ENCODE measurements around the gene MELTF.
"Not testable (repeated sequence)": the region's sequence is repeated elsewhere in the genome, so short reads cannot be mapped to it uniquely, and the experiment has no call there.

MELTF gene

GRCh38 chr3:197042539-197042938 lies 12.9 kb upstream of the MELTF start:
- H3K27ac ChIP-seq, result no peak overlapping the region
- TF ChIP-seq, protein P1, sequence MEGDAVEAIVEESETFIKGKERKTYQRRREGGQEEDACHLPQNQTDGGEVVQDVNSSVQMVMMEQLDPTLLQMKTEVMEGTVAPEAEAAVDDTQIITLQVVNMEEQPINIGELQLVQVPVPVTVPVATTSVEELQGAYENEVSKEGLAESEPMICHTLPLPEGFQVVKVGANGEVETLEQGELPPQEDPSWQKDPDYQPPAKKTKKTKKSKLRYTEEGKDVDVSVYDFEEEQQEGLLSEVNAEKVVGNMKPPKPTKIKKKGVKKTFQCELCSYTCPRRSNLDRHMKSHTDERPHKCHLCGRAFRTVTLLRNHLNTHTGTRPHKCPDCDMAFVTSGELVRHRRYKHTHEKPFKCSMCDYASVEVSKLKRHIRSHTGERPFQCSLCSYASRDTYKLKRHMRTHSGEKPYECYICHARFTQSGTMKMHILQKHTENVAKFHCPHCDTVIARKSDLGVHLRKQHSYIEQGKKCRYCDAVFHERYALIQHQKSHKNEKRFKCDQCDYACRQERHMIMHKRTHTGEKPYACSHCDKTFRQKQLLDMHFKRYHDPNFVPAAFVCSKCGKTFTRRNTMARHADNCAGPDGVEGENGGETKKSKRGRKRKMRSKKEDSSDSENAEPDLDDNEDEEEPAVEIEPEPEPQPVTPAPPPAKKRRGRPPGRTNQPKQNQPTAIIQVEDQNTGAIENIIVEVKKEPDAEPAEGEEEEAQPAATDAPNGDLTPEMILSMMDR (IDR thresholded peaks at IDR 0.05), result no peak
- no peak for DNase-seq (ENCODE audit: low spot score)
- H3K4me3 ChIP-seq, result no peak overlapping the region

DNA sequence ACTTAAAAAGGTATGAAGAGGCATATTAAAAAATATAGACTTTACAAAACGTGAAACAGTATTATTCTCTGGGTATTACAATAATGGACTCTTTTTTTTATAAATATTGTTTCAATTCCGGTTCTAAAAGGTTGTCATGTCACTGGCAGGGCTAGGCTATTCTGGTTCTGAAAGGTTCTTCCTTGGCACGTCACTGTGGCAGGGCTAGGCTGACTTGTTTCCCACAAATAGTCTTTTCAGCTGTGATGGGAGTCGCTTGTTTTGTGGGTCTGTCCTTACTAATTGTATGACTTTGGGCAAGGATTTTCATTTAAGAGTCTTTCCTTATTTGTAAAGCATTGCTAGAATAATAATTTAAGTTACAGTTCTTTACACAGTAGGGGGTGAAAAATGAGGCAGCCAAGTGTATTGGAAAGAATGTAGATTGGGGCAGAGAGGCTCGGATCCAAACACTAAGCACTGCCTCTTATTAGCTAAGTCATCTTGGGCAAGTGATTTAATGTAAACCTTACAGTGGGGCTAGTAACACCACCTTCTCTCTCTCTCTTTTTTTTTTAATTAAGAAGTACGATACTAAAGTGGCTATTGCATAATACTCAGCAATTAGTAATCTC lies 12.4 kb upstream of the MELTF start:
- TF ChIP-seq, protein P1 (IDR thresholded peaks at IDR 0.05), result no peak
- no peak overlapping the region for H3K27ac ChIP-seq
- H3K4me3 ChIP-seq, result no peak overlapping the region
- no peak for DNase-seq (ENCODE audit: low spot score)

DNA sequence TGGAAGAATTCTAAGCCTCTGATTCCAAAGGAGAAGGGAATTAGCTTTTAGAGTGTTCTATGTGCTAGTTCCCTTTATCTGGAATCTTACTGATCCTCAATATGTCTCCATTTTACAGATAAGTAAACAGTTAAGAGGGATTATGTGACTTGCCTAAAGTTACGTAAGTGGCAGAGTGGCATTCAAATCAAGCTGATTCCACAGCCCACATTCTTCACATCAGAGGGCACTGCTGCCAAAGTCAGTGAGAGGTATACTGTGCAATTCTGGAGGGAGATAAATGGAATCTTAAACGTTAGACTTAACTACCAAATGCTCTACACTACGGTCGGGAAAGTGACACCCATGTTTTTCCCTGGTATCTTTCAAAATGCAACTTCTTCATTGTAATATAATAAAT lies 11.0 kb upstream of the MELTF start:
- TF ChIP-seq, protein P1 (IDR thresholded peaks at IDR 0.05), result no peak
- Histone ChIP-seq H3K4me3 (no peak overlapping the region), H3K27ac (no peak overlapping the region)
- DNase-seq (ENCODE audit: low spot score), result no peak

DNA sequence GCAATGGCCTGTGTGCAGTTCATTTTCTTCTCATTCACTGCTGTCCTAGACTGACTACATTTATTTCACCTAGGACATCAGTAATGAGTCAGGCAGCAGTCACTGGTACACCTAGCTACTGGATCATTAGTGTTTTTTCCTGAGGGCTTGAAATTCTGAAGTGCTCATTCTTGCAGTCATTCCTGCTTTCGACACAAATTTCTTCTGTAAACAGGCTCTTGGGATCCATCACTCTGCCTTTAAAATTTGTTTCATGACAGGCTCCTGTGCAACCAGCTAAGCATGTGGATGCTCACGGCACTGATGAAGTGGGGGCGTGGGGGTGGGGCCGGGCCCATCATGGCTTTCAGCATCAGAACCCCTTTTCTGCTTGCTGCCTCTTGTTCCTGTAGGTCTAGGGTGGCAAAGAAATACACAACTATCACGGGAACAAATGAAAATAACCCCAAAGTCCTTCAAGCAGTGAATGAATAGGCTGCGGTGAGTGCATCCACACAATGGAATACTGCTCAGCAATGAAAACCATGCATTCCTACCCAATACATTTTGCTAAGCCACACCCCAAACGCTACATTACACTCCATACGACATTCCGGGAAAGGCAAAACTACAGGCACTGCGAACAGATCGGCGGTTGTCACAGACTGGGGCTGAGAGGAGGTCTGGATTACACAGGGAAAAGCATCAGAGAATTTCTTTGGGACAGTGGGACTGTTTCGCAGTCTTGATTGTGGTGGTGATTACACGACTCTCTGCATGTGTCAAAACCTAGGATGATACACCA lies 9.3 kb upstream of the MELTF start:
- DNase-seq (ENCODE audit: low spot score), result no peak
- Histone ChIP-seq H3K4me3 (no peak overlapping the region), H3K27ac (no peak overlapping the region)
- TF ChIP-seq, protein P1 (IDR thresholded peaks at IDR 0.05), result no peak

DNA sequence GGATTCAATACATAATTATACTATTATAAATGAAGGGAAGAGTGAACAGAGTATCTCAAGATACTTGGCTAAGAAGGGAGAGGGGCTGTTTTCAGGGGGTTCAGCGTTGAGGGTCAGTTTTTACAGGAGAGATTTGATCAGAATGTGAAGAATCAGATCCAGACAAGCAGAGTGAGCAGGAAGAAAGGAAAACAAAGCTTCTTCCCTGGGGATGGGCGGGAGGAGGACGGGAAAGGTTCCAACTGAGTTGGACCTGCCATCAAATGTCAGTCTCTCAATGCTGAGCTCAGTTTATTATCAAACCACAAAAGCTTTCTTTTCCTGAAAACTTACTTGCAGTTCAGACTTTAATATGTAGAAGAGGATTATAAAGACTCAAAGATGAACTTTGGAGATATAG lies 6.0 kb upstream of the MELTF start:
- Histone ChIP-seq H3K27ac (no peak overlapping the region), H3K4me3 (no peak overlapping the region)
- TF ChIP-seq, protein P1 (IDR thresholded peaks at IDR 0.05), result no peak
- no peak for DNase-seq (ENCODE audit: low spot score)

GRCh38 chr3:197034778-197035177 lies 5.2 kb upstream of the MELTF start:
- H3K27ac ChIP-seq; H3K4me3 ChIP-seq; DNase-seq (ENCODE audit: low spot score): not testable (repeated sequence)

- H3K4me3 ChIP-seq; DNase-seq (ENCODE audit: low spot score); H3K27ac ChIP-seq: not testable (repeated sequence)
Observed at GRCh38 chr3:197033764-197034163, 4.1 kb upstream of the MELTF start.

All from coronary artery (tissue), 2 donors.